ENCODE measurements around the gene CSE1L.

DNA sequence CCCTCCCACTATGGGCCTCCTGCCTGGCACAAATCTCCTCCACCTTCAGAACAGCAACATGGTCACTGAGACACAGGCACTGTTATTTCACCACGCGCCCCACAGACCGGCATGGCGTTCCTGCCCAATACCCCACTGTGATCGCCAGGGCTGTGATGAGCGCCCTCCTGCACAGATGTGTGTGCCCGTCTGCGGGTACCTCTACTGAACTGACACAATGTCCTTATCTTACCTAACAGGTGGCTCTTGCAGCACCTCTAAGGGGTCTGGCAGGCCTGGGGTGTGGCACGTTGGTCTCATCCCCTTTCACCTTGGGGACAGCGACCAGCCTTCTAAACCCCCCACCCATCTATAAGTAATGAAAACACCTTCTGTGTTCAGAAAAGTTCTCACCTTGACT is 77.9 kb downstream of the CSE1L start:
- TF ChIP-seq, protein P1, sequence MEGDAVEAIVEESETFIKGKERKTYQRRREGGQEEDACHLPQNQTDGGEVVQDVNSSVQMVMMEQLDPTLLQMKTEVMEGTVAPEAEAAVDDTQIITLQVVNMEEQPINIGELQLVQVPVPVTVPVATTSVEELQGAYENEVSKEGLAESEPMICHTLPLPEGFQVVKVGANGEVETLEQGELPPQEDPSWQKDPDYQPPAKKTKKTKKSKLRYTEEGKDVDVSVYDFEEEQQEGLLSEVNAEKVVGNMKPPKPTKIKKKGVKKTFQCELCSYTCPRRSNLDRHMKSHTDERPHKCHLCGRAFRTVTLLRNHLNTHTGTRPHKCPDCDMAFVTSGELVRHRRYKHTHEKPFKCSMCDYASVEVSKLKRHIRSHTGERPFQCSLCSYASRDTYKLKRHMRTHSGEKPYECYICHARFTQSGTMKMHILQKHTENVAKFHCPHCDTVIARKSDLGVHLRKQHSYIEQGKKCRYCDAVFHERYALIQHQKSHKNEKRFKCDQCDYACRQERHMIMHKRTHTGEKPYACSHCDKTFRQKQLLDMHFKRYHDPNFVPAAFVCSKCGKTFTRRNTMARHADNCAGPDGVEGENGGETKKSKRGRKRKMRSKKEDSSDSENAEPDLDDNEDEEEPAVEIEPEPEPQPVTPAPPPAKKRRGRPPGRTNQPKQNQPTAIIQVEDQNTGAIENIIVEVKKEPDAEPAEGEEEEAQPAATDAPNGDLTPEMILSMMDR (IDR thresholded peaks at IDR 0.05): no peak
- TF ChIP-seq EP300 (IDR thresholded peaks at IDR 0.05): no peak
- no peak for TF ChIP-seq POLR2A (IDR thresholded peaks at IDR 0.05)
